Stomach (tissue), 9 donors: ENCODE data around the gene CLTA. TPM values are rescaled to one million over a fixed set of nuclear protein-coding genes. Genes with fewer than 3 reads are reported as not detected.
"Not testable (repeated sequence)": the region's sequence is repeated elsewhere in the genome, so short reads cannot be mapped to it uniquely, and the experiment has no call there.

Experiments
- DNase-seq, 2 donors: peaks; one replicate each; pipeline versions ENCODE4 v3.0.0 to v3.0.0-alpha.2; 2013 to 2019
- H3K27ac ChIP-seq, 5 donors: fragments of 200-600 bp in 4 of 5; sonication (generic) in 4 of 5; one replicate each; pipeline ENCODE4 v1.5.1; 2013 to 2019; ENCODE audit warnings: mild to moderate bottlenecking in 1 of 5, moderate library complexity in 1 of 5
- H3K27me3 ChIP-seq, 3 donors: fragments of 200-600 bp; sonication (generic); one replicate each; pipeline ENCODE4 v1.5.1; 2017 to 2019; ENCODE audit warnings: mixed run types in 1 of 3
- H3K36me3 ChIP-seq, 4 donors: fragments of 200-600 bp; sonication (generic); 1 replicate in 3 of 4; 2 replicates in 1 of 4; pipeline ENCODE4 v1.5.1; 2016 to 2019
- H3K4me1 ChIP-seq, 4 donors: fragments of 200-600 bp; sonication (generic); one replicate each; pipeline ENCODE4 v1.5.1; 2016 to 2019
- H3K4me3 ChIP-seq, 4 donors: fragments of 200-600 bp; sonication (generic) in 3 of 4; one replicate each; pipeline ENCODE4 v1.5.1; 2016 to 2019; ENCODE audit warnings: mild to moderate bottlenecking in 1 of 4
- H3K9me3 ChIP-seq, 4 donors: fragments of 200-600 bp; sonication (generic); one replicate each; pipeline ENCODE4 v1.5.1; 2016 to 2019
- CTCF ChIP-seq, 7 experiments: fragments of 450-650 bp in 4 of 7; fragments of 200-600 bp in 3 of 7; sonication (generic) in 3 of 7; IDR thresholded peaks; one replicate each; pipeline ENCODE4 v1.5.1; 2016 to 2019; ENCODE audit warnings: antibody characterized with exemption in 7 of 7, control low read depth in 2 of 7, mild to moderate bottlenecking in 1 of 7
- EP300 ChIP-seq: sonication (generic); formaldehyde crosslinking; IDR thresholded peaks from one replicate; pipeline ENCODE4 v1.6.1; 2017; ENCODE audit warnings: antibody characterized with exemption
- POLR2A ChIP-seq, 4 donors: fragments of 450-650 bp; IDR thresholded peaks; one replicate each; pipeline ENCODE4 v1.6.1; 2016; ENCODE audit warnings: antibody characterized with exemption in 4 of 4, control low read depth in 2 of 4, mild to moderate bottlenecking in 1 of 4, moderate library complexity in 1 of 4
- POLR2AphosphoS5 ChIP-seq, 3 donors: sonication (generic); formaldehyde crosslinking; IDR thresholded peaks; one replicate each; pipeline ENCODE4 v1.6.1; 2016; ENCODE audit warnings: antibody characterized with exemption in 3 of 3
- WGBS, 5 donors: extraction: QIAGEN DNeasy Blood & Tissue Kit in 3 of 5; methylation state at CpG; one replicate each; pipeline versions ENCODE4 v1.1.5 to v1.1.7; 2013 to 2018; 5-methylcytosine and 5-hydroxymethylcytosine counted together
- intact Hi-C: fragments of 100-400 bp; cut with DNase I; formaldehyde crosslinking; loops from one replicate; pipeline ENCODE4 v1.15.1; 2023; ENCODE audit warnings: low total_unique reads
- polyA plus RNA-seq, 3 donors: library from polyadenylated mRNA; stranded (reverse); fragments of 200-250 nt; gene quantifications; one replicate each; pipeline ENCODE4 v1.2.3, GENCODE V29; 2013
- total RNA-seq, 5 donors: library from RNA; depleted of rRNA; stranded (reverse); fragments of >200 nt; gene quantifications; one replicate each; pipeline versions ENCODE4 v1.1.0 to v1.2.3, GENCODE V29; 2014 to 2016
- donor health status: healthy with polysubstance abuse.
- donor health status: Bipolar disorder and iron deficiency.
- donor health status: healthy.

Gene CLTA
- total and polyA plus RNA-seq, 8 donors, result 25.1 to 890 (median 150) TPM

- no peaks in the 10 kb centered on the region for H3K9me3 ChIP-seq
- H3K4me1 ChIP-seq, result no peaks in the 10 kb centered on the region
- no peak for DNase-seq
- TF ChIP-seq POLR2A (IDR thresholded peaks at IDR 0.05) (no peak), CTCF (IDR thresholded peaks at IDR 0.05) (no peak), POLR2AphosphoS5 (IDR thresholded peaks at IDR 0.05) (no peak)
- no peaks in the 10 kb centered on the region for H3K36me3 ChIP-seq
- no peaks in the 10 kb centered on the region for H3K27me3 ChIP-seq
- no peak overlapping the region for H3K27ac ChIP-seq
- intact Hi-C loops, result no loop called here
- no peak overlapping the region for H3K4me3 ChIP-seq
- 80 to 96% (median 85%) methylated on average over 7 of the region's 7 CpGs for WGBS, 5 donors
Measured at GRCh38 chr9:36174271-36174670, 16.4 kb upstream of the CLTA start.

DNA sequence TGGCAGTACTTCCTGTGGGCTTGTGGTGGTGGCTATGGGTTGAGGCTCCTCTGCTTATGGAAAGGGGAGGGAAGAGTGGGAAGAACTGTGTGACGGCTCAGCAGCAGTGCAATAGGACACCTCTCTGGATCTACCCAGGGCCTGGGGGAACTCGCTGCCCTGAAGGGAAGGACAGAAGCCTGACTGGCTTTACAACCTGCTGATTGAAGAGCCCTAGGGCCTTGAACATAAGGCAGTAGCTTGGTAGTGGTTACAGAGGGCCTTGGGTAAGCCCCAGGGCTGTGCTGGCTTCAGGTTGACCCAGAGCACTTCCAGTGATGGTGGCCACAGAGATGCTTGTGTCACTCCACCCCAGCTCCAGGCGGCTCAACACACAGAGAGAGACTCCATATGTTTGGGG lies 16.0 kb upstream of the CLTA start:
- no peak for TF ChIP-seq EP300
- TF ChIP-seq POLR2A (IDR thresholded peaks at IDR 0.05), result no peak
- TF ChIP-seq CTCF (IDR thresholded peaks at IDR 0.05), result no peak
- TF ChIP-seq POLR2AphosphoS5 (IDR thresholded peaks at IDR 0.05), result no peak
- Histone ChIP-seq H3K4me1 (no peaks in the 10 kb centered on the region), H3K36me3 (no peaks in the 10 kb centered on the region), H3K27me3 (no peaks in the 10 kb centered on the region), H3K9me3 (no peaks in the 10 kb centered on the region), H3K4me3 (no peak overlapping the region), H3K27ac (no peak overlapping the region)
- no peak for DNase-seq
- intact Hi-C loops, result no loop called here
- WGBS, 5 donors, result 81 to 91% (median 85%) methylated on average over 3 of the region's 3 CpGs

DNA sequence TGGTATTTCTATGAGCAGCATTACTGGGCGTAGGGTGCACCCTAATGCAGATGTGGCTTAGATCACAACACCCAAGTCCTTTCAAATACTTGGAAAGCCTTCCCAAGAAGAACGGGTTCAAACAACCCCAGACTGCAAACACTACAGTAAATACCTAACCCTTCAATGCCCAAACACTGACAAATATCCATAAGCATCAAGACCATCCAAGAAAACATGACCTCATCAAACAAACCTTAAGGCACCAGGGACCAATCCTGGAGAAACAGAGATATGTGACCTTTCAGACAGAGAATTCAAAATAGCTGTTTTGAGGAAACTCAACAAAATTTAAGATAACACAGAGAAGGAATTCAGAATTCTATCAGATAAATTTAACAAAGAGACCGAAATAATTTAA lies 15.5 kb upstream of the CLTA start:
- intact Hi-C loops, H3K4me3 ChIP-seq: not testable (repeated sequence)
- 79 to 88% (median 86%) methylated on average over 3 of the region's 3 CpGs for WGBS, 5 donors

DNA sequence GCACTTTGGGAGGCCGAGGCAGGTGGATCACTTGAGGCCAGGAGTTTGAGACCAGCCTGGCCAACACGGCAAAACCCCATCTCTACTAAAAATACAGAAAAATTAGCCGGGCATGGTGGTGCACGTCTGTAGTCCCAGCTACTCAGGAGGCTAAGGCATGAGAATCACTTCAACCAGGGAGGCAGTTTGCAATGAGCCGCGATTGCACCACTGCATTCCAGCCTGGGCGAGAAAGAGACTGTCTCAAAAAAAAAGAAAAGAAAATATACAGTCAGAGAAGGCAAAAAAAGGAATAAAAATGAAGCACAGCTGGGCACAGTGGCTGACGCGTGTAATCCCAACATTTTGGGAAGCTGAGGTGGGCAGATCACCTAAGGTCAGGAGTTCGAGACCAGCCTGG lies 14.2 kb upstream of the CLTA start:
- H3K9me3 ChIP-seq, H3K4me3 ChIP-seq, H3K36me3 ChIP-seq, H3K27ac ChIP-seq, H3K27me3 ChIP-seq, intact Hi-C loops, DNase-seq, H3K4me1 ChIP-seq: not testable (repeated sequence)
- WGBS, 5 donors, result 95 to 96% (median 96%) methylated on average over 9 to 10 of the region's 10 CpGs

More for the DNA sequence above, 15.5 kb upstream of the CLTA start:
- DNase-seq, H3K27me3 ChIP-seq, H3K36me3 ChIP-seq, H3K9me3 ChIP-seq, H3K27ac ChIP-seq, H3K4me1 ChIP-seq: not testable (repeated sequence)

- Histone ChIP-seq H3K27me3 (no peaks in the 10 kb centered on the region), H3K4me1 (no peaks in the 10 kb centered on the region), H3K9me3 (no peaks in the 10 kb centered on the region), H3K27ac (no peak overlapping the region), H3K4me3 (no peak overlapping the region), H3K36me3 (no peaks in the 10 kb centered on the region)
- no peak for DNase-seq
- WGBS, 5 donors, result 77 to 78% (median 77%) methylated on average over 4 of the region's 4 CpGs
- intact Hi-C loops, result no loop called here
- TF ChIP-seq POLR2AphosphoS5 (IDR thresholded peaks at IDR 0.05), result no peak
- TF ChIP-seq CTCF (IDR thresholded peaks at IDR 0.05), result no peak
- no peak for TF ChIP-seq EP300
- TF ChIP-seq POLR2A (IDR thresholded peaks at IDR 0.05), result no peak
Measured at GRCh38 chr9:36177571-36177970, 13.2 kb upstream of the CLTA start.

DNA sequence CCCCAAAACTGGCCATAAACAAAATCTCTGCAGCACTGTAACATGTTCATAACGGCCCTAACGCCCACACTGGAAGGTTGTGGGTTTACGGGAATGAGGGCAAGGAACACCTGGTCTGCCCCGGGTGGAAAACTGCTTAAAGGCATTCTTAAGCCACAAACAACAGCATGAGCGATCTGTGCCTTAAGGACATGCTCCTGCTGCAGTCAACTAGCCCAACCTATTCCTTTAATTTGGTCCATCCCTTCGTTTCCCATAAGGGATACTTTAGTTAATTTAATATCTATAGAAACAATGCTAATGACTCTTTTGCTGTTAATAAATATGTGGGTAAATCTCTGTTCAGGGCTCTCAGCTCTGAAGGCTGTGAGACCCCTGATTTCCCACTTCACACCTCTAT lies 10.5 kb upstream of the CLTA start:
- H3K27me3 ChIP-seq, H3K27ac ChIP-seq, H3K9me3 ChIP-seq, H3K36me3 ChIP-seq, DNase-seq, H3K4me1 ChIP-seq, intact Hi-C loops, H3K4me3 ChIP-seq: not testable (repeated sequence)
- 88 to 94% (median 91%) methylated on average over 6 of the region's 6 CpGs for WGBS, 5 donors
